NCI-H2107 treated with DMSO at 0.1 percent for 48 hours (cell line): ENCODE measurements around the gene C21orf58.
A peak's percentile ranks its signal among the peaks of the same experiment; 100 is the strongest.

ENCODE experiments used
- DNase-seq: peaks from one replicate; lab custom pipeline; 2025; ENCODE audit not compliant: unreplicated experiment; lab: John Stamatoyannopoulos, UW

C21orf58 gene

GRCh38 chr21:46297338-46298271 lies 26.1 kb downstream of the C21orf58 start:
- no peak for DNase-seq

GRCh38 chr21:46295996-46296752 lies 27.5 kb downstream of the C21orf58 start:
- DNase-seq = no peak

DNA sequence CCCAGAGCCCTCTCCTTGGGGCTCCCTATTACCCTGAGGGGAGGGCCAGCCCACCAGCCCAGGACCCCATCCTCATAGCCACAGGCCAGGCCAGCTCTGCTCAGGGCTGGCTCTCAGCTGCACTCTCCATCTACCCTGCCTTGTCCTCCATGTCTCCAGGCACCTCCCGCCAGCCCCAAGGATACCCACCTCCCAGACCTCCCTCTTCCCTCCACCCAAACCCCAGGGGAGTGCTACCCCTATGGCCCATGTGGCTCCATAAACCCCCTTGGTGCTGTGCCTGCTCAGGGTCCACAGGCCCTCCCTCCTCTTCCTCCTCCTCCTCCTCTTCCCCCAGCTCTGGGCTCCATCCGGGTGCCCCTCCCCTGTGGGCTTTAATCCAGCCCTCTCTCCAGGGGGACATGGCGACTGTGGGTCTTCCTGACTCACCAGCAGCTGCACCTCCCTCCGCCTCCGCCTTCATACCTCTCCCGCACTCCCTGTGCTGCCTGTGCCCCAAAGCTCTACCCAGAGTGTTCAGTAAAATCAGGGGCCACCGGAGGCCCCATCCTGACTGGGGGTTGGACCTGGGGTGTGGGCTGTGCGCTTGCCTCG lies 28.4 kb downstream of the C21orf58 start:
- DNase-seq = no peak

GRCh38 chr21:46294647-46295176 lies 29.0 kb downstream of the C21orf58 start:
- DNase-seq = no peak

DNA sequence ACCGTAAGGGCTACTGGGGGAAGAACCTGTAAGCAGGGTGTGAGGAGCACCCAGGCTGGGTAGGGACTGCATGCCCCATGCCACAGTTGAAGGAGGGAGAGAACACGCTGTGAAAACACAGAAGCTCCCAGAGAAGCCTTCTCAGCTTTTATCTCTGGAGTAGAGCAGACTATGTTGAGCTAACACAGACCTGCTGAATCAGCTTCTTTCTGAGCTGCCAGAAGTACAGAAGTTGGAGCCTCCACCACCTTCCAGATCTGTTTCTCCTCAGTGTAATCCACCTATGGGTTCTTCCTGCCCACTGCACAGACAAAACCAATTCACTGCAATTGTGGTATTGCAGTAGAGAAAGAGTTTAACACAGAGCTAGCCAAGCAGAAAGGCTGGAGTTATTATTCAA lies 32.1 kb downstream of the C21orf58 start:
- DNase-seq = no peak

- no peak for DNase-seq
Measured at GRCh38 chr21:46289655-46290179, 34.0 kb downstream of the C21orf58 start.

GRCh38 chr21:46287541-46287940 lies 36.1 kb downstream of the C21orf58 start:
- no peak for DNase-seq

- no peak for DNase-seq
Measured at GRCh38 chr21:46286648-46287002, 37.0 kb downstream of the C21orf58 start.

DNA sequence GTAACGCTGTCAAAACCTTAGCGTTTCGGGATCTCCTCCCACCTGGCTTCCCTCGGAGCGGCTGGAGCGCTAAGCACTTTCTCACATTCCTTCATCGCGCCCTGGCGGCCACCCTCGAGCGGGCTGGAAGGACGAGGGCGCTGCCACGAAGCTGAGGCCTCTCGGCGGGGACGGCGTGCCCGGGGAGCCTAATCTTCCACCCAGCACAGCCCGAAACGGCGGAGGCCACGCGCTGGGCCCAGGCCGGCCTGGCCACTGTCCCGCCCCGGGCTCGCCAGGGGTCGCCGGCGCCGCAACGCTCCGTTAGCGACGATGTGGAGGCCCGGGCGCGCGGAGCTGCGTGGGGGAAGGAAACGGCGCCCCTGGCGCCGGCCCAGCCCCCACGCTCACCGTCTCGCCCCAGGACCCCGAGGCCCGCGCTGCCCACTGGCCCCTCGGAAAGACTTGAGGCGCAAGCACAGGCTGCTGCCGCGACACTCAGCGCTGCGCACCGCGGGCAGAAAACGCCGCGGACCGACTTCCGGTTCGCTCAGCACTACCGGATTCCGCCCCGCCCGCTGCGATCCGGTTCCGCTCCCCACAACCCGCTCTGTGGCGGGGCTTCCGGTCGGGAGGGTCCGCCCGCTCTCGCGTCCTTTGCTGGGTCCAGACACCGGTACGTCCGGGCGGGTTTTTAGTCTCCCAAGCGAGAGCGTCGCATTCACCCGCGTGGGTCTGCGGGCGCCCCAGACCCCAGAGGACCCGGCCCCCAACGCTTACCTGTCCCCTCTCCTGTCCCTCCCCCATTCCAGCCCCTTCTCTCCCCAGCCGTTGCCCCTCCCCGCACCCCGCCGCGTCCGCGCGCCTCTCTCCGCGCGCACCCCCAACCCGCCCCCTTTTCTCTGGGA lies 37.7 kb downstream of the C21orf58 start, which contains the start of gene YBEY:
YBEY (plus strand) TSS at position 582 of the 887 bp plus-strand sequence. CDS start 572 bp downstream, outside the sequence.
- peak; percentile 62 for DNase-seq

DNA sequence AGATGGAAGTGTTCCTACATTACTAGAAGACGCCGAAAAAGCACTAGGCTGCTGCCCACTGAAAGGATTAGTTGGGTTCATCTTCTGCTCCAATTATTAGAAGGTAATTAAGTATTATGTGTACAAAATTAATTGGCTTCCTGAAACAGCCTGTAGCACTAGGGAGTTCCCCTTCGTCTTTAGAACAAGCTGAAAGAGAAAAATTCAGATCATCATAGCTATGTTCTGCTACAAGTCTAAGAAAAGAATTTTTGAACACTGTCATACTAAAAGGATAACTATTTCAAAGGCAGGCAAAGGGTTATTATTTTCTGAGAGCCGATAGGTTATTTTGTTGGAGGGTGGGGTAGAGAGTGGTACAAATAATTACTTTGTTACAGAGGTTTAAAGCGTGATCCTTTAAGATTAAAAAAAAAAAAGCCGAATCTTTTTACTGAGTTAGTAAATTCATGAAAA lies 38.4 kb downstream of the C21orf58 start, which contains the start of gene MCM3AP:
MCM3AP (minus strand) TSS at position 406 of the 456 bp plus-strand sequence; CDS start at position 81, 325 bp downstream.
- no peak for DNase-seq

GRCh38 chr21:46284733-46285132 lies 38.9 kb downstream of the C21orf58 start:
- DNase-seq = no peak

- no peak for DNase-seq
Measured at GRCh38 chr21:46284077-46284644, 39.5 kb downstream of the C21orf58 start.

DNA sequence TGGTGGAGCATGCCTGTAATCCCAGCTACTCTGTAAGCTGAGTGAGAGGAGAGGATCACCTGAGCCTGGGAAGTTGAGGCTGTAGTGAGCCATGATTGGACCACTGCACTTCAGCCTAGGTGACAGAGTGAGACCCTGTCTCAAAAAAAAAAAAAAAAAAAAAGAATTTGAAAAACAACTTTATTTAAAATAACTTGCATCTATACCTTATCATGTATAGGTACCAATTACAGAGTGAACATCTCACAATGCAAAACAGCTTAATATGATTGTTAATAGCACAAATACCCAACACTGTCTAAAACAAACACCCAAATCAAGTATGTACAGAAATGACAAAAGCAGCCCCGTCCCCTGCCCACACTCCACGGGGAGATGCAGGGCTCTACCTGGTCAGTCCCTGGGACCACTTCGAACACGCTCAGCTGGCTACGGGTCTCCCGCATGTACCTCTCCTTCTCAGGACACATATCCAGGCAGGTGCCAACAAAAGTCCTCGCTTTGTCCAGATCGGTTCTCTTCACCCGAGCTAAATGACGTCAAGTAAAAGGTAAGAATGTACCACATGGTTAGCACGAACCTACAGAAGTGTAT lies 48.8 kb downstream of the C21orf58 start:
- no peak for DNase-seq

- no peak for DNase-seq
Measured at GRCh38 chr21:46273341-46273740, 50.3 kb downstream of the C21orf58 start.

DNA sequence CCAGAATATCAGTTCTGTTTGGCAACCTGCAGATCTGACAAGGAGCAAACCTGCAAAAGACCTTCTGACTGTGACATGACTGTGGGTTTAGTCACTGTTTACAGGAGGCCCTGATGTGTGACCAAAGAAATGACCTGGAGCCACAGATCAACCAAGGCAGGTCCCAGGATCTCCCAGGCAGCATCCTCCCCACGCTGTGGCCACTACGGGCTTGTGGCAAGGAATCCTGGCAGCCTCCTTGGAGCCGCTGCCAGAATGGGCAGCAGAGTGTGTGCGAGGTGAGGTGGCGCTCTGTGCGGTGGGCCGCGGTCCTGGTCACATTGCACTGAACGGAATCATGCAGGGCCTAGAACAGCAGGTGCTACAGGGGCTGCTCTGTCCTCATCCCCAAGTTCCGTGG lies 54.2 kb downstream of the C21orf58 start:
- DNase-seq = no peak

DNA sequence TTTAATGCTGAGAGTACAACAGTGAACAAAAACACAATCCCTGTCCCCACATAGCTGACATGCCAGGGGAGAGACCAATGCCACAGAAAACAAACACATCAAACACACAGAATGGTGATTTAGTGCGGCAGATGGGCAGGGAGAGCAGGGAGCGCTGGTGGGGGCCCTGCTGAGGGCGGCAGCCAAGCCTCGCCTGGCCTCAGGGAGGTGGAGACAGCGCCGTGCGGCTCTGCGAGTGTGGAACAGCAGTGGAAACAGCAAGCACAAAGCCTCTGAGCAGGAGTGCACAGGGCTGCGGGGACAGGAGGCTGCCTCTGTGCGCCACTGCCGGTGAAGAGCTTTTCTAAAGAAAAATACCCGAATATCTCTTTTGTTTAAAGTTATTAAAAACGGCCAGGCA lies 55.3 kb downstream of the C21orf58 start:
- no peak for DNase-seq

- no peak for DNase-seq
Measured at GRCh38 chr21:46266946-46267345, 56.7 kb downstream of the C21orf58 start.

DNA sequence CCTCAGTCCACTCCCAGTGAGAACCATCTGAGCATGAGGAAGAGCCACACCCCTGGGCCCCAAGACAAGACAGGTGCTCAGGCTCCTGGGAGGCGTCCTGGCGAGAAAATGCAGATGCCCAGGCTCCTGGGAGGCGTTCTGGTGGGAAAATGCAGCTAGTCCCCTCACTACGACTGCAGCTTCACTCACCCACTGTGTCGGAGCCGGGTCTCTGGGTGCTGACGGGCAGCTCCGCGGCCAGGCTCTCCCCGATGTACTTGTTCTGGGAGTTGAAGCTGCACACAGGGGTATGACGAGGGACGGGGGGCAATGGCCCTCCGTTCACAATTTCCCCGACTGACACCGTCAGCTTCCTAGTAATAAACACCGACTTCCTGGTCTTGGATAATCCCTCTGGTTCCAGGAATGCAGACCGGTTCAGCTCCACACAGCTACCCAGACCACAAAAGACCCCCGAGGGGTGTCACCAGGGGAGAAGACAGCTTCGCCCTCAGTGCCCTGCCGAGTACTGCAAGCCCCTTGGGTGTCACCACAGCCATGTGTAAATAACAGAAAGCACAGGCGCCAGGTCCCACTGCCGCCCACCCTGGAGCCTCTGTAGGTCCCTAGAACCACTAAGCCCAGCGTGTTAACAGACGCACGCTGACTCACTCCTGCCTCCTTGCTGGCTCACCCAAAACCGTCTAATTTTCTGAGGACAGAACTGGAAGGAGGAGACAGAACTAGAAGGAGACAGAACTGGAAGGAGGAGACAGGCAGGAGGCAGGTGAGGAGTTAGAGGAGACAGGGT lies 57.7 kb downstream of the C21orf58 start:
- no peak for DNase-seq
